A549 (cell line): Measurements from ENCODE around the gene TMEM87B.

Source experiments
- ESRRA ChIP-seq: fragments of 150-350 bp; IDR thresholded peaks from 2 replicates; pipeline ENCODE4 v1.6.1; 2014; ENCODE audit warnings: mild to moderate bottlenecking, low read length, borderline replicate concordance
- FOSL2 ChIP-seq, 2 experiments: fragments of 450-650 bp in 1 of 2; fragments of >200 bp in 1 of 2; sonication (Bioruptor Twin) in 1 of 2; formaldehyde crosslinking; IDR thresholded peaks; 2 replicates each; pipeline versions ENCODE4 v1.5.0 to v1.6.1; 2016 to 2020; ENCODE audit warnings: mild to moderate bottlenecking in 1 of 2, moderate library complexity in 1 of 2
- KDM1A ChIP-seq: fragments of 200-600 bp; sonication (generic); IDR thresholded peaks from 2 replicates; pipeline ENCODE4 v1.6.1; 2016; ENCODE audit warnings: low read depth, mild to moderate bottlenecking
- MYC ChIP-seq: IDR thresholded peaks from 2 replicates; pipeline ENCODE4 v1.6.1; 2012; ENCODE audit warnings: mild to moderate bottlenecking, inconsistent platforms, low read length, improper control_type of control experiment, borderline replicate concordance
- RAD21 ChIP-seq, 2 experiments: fragments of >200 bp in 1 of 2; sonication (Bioruptor Twin) in 1 of 2; formaldehyde crosslinking in 1 of 2; IDR thresholded peaks in 1 of 2; conservative IDR thresholded peaks in 1 of 2; 2 replicates in 1 of 2; 3 replicates in 1 of 2; pipeline ENCODE4 v1.6.1; 2012 to 2018; ENCODE audit warnings: inconsistent platforms in 1 of 2
- RARB ChIP-seq: fragments of 250-450 bp; sonication (Bioruptor Pico); IDR thresholded peaks from 2 replicates; pipeline ENCODE4 v1.8.0; 2021; ENCODE audit warnings: mild to moderate bottlenecking, moderate library complexity
- TF ChIP-seq, protein P1 (sequence below): fragments of >200 bp; sonication (Bioruptor Twin); formaldehyde crosslinking; IDR thresholded peaks from 3 replicates; pipeline ENCODE4 v1.5.1; 2016
- TF ChIP-seq, protein P2 (sequence below): fragments of 450-650 bp; IDR thresholded peaks from 2 replicates; pipeline ENCODE4 v1.6.1; 2014; ENCODE audit warnings: antibody characterized with exemption

DNA sequence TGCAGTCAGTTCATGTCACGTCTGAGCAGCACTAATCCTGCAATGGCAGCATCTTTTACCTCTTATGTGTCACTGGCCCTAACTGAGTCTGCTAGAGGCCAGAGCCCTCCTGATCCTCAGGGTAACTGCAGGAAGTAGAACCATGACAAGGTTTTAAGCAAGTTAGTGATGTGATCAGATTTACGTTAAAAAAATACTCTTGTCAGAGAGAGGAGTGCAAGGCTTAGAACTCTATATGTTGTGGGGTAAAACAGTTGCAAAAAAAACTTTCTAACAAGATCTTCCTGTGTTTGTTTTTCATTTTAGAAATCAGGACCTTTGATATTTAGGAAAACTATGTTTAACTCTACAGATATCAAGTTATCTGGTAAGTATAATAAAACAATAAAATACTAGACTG is 4.6 kb downstream of the TMEM87B start:
- TF ChIP-seq RAD21 (conservative IDR thresholded peaks at IDR 0.05 in 1 of 2, IDR thresholded peaks at IDR 0.05 in 1 of 2) (no peak), RARB (CRISPR knock-in tag) (no peak), ESRRA (no peak), FOSL2 (IDR thresholded peaks at IDR 0.05) (no peak), FOSL2 (CRISPR knock-in tag; IDR thresholded peaks at IDR 0.05) (no peak), MYC (no peak), KDM1A (no peak)
- TF ChIP-seq, protein P1, sequence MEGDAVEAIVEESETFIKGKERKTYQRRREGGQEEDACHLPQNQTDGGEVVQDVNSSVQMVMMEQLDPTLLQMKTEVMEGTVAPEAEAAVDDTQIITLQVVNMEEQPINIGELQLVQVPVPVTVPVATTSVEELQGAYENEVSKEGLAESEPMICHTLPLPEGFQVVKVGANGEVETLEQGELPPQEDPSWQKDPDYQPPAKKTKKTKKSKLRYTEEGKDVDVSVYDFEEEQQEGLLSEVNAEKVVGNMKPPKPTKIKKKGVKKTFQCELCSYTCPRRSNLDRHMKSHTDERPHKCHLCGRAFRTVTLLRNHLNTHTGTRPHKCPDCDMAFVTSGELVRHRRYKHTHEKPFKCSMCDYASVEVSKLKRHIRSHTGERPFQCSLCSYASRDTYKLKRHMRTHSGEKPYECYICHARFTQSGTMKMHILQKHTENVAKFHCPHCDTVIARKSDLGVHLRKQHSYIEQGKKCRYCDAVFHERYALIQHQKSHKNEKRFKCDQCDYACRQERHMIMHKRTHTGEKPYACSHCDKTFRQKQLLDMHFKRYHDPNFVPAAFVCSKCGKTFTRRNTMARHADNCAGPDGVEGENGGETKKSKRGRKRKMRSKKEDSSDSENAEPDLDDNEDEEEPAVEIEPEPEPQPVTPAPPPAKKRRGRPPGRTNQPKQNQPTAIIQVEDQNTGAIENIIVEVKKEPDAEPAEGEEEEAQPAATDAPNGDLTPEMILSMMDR = no peak
- TF ChIP-seq, protein P2, sequence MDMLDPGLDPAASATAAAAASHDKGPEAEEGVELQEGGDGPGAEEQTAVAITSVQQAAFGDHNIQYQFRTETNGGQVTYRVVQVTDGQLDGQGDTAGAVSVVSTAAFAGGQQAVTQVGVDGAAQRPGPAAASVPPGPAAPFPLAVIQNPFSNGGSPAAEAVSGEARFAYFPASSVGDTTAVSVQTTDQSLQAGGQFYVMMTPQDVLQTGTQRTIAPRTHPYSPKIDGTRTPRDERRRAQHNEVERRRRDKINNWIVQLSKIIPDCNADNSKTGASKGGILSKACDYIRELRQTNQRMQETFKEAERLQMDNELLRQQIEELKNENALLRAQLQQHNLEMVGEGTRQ = no peak
